ENCODE measurements around the gene MRAP.
"Not testable (repeated sequence)": the region's sequence is repeated elsewhere in the genome, so short reads cannot be mapped to it uniquely, and the experiment has no call there.

MRAP gene

DNA sequence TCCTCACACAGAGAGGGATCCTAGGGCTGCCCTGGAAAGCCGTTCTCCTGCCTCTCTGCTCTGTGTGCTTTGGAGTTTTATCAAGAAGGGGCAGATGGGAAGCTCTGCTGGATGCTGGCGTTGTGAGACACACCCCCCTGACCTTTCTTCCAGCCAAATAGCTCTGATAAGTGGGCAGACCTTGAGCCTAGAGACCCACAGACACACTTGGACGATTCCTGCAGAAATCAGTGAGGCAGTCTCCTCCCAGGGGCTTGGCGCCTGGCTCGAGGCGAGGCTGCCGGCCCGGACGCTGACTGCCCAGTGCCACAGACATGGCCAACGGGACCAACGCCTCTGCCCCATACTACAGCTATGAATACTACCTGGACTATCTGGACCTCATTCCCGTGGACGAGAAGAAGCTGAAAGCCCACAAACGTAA lies at the start of gene MRAP:
Gene MRAP (plus strand): TSS at position 198 of the 424 bp plus-strand sequence. CDS start 117 bp downstream, at position 315.
- TF ChIP-seq, protein P1, sequence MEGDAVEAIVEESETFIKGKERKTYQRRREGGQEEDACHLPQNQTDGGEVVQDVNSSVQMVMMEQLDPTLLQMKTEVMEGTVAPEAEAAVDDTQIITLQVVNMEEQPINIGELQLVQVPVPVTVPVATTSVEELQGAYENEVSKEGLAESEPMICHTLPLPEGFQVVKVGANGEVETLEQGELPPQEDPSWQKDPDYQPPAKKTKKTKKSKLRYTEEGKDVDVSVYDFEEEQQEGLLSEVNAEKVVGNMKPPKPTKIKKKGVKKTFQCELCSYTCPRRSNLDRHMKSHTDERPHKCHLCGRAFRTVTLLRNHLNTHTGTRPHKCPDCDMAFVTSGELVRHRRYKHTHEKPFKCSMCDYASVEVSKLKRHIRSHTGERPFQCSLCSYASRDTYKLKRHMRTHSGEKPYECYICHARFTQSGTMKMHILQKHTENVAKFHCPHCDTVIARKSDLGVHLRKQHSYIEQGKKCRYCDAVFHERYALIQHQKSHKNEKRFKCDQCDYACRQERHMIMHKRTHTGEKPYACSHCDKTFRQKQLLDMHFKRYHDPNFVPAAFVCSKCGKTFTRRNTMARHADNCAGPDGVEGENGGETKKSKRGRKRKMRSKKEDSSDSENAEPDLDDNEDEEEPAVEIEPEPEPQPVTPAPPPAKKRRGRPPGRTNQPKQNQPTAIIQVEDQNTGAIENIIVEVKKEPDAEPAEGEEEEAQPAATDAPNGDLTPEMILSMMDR (conservative IDR thresholded peaks at IDR 0.05) = no peak
- no peak within 1 kb of the TSS for H3K27ac ChIP-seq

DNA sequence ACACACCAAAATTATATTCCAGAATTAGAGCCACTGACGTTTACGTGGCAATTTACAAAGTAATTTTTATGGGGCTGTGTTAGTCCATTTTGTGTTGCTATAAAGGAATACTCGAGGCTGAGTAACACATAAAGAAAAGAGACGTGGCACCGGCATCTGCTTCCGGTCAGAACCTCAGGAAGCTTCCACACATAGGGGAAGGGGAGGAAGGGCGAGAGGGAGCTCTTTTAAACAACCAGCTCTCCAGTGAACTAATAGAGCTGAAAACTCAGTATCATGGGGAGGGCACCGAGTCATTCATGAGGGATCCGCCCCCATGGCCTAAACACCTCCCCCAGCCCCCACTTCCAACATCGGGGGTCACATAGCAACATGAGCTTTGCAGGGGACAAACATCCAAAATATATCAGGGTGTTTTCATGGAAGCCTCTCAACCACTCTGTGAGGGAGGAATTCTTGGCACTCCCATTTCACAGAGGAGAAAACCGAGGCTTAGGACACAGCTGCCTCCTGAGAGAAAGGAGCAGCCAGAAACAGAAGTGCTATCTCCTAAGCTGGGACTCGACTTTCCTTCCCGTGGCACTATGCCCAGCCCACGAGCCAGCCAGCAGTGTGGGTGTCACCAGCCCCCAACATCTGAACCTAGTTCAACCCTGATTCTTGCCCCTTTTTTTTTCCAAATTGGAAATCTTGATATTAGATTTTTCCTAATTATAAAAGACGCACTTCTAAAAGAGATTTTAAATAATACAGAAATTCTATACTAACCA lies 49.0 kb upstream of the MRAP start:
- TF ChIP-seq, protein P1 (conservative IDR thresholded peaks at IDR 0.05) = no peak
- peak overlapping the region; percentile 60 for H3K27ac ChIP-seq

DNA sequence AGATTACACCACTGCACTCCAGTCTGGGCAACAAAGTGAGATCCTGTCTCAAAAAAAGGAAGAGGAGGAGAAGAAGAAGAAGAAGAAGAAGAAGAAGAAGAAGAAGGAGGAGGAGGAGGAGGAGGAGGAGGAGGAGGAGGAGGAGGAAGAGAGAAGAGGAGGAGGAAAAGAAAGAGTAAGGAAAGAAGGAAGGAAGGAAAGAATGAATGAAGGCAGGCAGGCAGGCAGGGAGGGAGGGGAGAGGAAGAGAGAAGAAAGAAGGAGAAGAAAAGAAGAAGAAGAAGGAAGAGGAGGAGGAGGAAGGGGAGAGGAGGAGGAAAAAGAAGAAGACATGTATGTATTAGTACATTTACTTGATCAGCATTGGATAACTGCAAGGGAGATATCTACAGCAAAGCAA lies 46.5 kb upstream of the MRAP start:
- TF ChIP-seq, protein P1 (conservative IDR thresholded peaks at IDR 0.05) = no peak
- H3K27ac ChIP-seq = no peak overlapping the region

DNA sequence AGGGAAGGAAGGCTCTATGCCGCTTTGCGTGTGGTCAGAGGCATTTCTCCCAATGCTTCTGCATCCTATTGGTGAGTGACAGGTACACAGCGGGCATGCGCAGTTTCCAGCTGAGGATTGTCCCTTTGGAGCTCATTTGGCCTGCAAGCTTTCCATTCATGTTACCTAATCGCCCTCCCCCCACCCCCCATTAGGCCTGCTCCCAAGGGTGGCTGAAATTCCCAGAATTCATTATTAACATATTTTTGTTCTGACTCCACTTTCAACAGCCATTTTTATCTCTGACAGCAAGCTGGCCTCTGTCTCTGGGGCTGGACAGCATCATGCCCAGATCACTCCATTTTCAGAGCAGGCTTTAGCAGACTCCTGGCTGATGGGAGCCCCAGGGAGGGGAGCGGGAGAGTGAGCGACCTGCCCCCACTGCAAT lies 45.4 kb upstream of the MRAP start:
- TF ChIP-seq, protein P1 (conservative IDR thresholded peaks at IDR 0.05) = no peak
- no peak overlapping the region for H3K27ac ChIP-seq

DNA sequence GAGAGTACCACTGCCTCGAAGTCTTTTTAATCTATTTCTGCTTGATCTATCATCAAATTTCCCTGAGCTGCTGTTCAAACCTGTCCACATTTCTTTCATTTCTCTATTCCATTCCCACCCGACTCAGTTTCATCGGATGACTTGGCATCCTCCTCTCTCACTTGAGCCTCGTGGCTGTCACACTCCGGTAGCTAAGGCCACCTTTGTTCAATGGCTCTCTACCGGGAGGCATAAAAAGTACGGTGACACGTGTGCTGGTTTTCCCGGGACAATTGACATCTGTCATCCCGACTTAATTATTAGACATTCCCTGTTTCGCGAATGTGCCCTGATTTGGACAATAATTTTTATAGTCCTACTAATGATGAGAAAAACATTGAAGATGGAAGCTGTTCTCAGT lies 42.4 kb upstream of the MRAP start:
- TF ChIP-seq, protein P1 (conservative IDR thresholded peaks at IDR 0.05) = no peak
- peak overlapping the region; percentile 49 for H3K27ac ChIP-seq

DNA sequence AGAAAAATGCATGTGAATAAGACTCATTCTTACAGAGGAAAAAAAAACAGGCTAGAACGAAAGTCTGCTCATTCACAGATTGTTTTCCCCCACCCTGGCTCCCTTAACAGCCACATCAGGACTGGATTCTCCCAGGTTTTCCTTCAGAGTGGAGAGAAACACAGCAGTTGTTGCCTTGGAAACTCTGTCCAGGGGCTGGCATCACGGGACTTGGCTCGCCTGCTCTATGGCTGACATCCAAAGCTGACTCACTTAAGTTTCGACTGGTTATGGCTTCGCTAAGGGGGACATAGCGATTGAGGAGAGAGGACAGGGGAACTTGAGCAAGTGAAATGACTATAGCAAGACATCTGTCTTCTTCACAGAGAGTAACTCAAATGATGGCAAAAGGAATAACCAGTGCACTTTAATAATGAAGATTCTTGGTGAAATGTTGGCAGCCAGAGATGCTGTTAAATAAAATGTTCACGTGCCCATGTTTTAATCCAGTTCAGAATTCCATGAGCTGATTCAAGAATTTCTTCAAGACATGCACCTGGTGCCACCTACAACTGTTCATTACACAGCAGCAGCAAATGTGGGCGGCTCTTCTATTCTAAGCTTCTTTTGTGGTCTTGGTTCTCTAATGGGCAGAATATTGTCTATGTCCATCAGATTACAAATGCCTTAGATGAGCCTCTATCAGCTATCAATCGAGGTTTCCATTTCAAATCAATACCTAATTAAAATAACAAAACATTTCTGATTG lies 41.6 kb upstream of the MRAP start:
- TF ChIP-seq, protein P1 (conservative IDR thresholded peaks at IDR 0.05) = no peak
- H3K27ac ChIP-seq = peak overlapping the region; percentile 49

DNA sequence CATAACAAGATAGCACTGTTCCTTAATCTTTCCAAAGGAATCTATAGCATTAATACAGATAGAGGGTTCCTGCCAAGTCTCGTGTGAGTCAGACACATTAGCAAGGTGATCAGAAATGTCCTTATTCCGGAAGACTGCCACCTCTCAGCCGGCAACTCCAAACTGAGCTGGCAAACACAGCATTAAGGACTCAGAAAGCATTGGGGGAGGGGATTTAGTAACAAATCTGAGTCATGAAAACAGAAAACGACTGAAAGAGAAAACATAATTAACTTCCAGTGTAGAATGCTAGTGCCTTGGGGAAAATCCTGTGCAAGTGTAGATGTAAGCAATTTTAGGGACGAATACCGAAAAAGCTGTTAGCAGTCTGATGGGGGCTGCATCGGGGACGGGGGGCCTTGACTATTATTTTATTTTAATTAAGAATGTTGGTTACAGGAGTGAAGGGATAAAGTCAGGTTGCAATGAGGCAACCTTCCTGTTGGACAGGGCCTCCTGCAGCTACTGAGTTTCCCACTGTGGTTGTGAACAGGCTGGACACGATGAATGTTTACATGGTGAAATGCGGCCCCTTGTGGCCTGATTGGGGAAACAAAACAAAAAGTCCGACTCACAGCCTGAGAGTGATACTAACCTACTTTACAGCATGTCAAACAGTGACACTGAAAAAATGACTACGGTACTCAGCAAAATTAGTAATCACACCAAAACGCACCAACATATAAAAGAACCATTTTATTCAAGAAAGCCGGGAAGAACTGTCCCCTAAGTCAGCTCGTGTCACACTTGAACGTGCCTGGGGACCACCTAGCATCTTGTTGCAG lies 40.5 kb upstream of the MRAP start:
- peak overlapping the region; percentile 49 for H3K27ac ChIP-seq
- TF ChIP-seq, protein P1 (conservative IDR thresholded peaks at IDR 0.05) = peak; percentile 91

DNA sequence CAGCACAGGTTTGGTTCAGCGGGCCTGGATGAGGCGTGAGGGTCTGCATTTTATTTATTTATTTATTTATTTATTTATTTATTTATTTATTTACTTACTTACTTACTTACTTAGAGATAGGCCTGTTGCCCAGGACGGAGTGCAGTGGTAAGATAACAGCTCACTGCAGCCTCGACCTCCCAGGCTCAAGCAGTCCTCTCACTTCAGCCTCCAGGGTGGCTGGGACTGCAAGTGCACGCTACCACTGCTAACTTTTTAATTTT lies 39.9 kb upstream of the MRAP start:
- not testable (repeated sequence) for H3K27ac ChIP-seq
